ENCODE data around the gene ATRIP.

GRCh38 chr3:48423883-48424695 is 22.4 kb upstream of the ATRIP start:
- TF ChIP-seq POLR2AphosphoS5 (IDR thresholded peaks at IDR 0.05), result no peak
- no peak for TF ChIP-seq CTCF (IDR thresholded peaks at IDR 0.05)
- TF ChIP-seq POLR2A (IDR thresholded peaks at IDR 0.05), result no peak

Data from sigmoid colon (tissue), 4 donors.